ENCODE data around the gene SSTR3. TPM values are rescaled to one million over a fixed set of nuclear protein-coding genes. Genes with fewer than 3 reads are reported as not detected.

Gene SSTR3
- total and polyA plus RNA-seq, 2 donors (not counting 1 experiment from before 2014, with no cell fraction given): not detected

DNA sequence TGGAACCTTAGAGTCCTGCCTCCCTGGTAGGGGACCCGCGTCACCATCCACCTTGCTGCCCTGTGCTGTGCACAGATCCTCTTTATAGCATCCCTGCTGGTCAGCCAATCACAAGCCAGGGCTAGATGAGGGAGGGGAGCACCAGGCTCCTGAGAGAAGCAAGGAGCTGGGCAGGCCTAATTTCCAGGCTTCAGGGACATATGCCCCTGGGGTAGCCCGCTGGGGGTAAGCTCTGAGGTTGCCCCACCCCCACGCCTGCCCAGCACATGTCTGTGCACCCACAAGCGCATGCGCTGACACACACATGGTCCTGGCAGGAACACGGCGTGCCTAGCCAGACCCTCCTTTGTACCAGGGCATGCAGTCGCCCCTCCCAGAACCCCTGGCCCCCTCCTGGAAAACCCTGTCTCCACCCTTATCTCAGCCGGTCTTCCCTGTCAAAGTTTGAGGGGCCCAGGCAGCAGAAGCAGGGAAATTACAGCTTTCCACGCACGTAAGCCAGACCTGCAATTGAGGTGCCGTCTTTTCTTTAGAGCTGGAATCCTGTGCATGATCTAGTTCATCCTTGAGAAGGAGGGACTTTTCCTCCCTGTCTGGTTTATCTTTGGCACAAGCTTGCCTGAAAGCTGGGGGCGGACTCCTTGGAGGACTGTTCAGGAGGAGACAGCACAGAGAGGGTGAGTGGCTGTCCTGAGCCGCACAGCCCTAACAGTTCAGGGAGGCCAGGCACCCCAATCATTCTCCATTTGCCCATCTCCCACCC, 2.1 kb downstream of the SSTR3 start:
- H3K4me3 ChIP-seq (replicated peaks in 1 of 4; ENCODE audit: control extremely low read depth in 1 of 4, insufficient read depth in 1 of 4, low read depth in 3 of 4, low read length in 4 of 4): no peak overlapping the region
- H3K27ac ChIP-seq (ENCODE audit: insufficient read depth, low read length): no peak overlapping the region
- no peak for DNase-seq (ENCODE audit: low read depth in 2 of 2)
- H3K4me1 ChIP-seq (ENCODE audit: control insufficient read depth, extremely low read depth, insufficient read depth, low read length): peaks cover 2% of the 10 kb centered on the region
- H3K27me3 ChIP-seq (ENCODE audit: control insufficient read depth, insufficient read depth, low read length): peaks cover 27% of the 10 kb centered on the region
- no peaks in the 10 kb centered on the region for H3K9me3 ChIP-seq (ENCODE audit: control insufficient read depth, insufficient read depth, low read depth, low read length)
- TF ChIP-seq, protein P1, sequence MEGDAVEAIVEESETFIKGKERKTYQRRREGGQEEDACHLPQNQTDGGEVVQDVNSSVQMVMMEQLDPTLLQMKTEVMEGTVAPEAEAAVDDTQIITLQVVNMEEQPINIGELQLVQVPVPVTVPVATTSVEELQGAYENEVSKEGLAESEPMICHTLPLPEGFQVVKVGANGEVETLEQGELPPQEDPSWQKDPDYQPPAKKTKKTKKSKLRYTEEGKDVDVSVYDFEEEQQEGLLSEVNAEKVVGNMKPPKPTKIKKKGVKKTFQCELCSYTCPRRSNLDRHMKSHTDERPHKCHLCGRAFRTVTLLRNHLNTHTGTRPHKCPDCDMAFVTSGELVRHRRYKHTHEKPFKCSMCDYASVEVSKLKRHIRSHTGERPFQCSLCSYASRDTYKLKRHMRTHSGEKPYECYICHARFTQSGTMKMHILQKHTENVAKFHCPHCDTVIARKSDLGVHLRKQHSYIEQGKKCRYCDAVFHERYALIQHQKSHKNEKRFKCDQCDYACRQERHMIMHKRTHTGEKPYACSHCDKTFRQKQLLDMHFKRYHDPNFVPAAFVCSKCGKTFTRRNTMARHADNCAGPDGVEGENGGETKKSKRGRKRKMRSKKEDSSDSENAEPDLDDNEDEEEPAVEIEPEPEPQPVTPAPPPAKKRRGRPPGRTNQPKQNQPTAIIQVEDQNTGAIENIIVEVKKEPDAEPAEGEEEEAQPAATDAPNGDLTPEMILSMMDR (conservative IDR thresholded peaks at IDR 0.05 in 1 of 2, IDR thresholded peaks at IDR 0.05 in 1 of 2; ENCODE audit: low read depth in 1 of 2, low read length in 2 of 2): no peak
- no peak overlapping the region for H2AFZ ChIP-seq (ENCODE audit: low read length)
- H3K9ac ChIP-seq (ENCODE audit: insufficient read depth, low read length): no peak overlapping the region
- no peaks in the 10 kb centered on the region for H4K20me1 ChIP-seq (ENCODE audit: control insufficient read depth, extremely low read depth, insufficient read depth, low read length)
- H3K36me3 ChIP-seq (ENCODE audit: control insufficient read depth, insufficient read depth, low read length): no peaks in the 10 kb centered on the region
- no peak overlapping the region for H3K4me2 ChIP-seq (ENCODE audit: extremely low read depth, insufficient read depth, low read length)
- no peaks in the 10 kb centered on the region for H3K79me2 ChIP-seq (ENCODE audit: control insufficient read depth, insufficient read depth, low read length)

DNA sequence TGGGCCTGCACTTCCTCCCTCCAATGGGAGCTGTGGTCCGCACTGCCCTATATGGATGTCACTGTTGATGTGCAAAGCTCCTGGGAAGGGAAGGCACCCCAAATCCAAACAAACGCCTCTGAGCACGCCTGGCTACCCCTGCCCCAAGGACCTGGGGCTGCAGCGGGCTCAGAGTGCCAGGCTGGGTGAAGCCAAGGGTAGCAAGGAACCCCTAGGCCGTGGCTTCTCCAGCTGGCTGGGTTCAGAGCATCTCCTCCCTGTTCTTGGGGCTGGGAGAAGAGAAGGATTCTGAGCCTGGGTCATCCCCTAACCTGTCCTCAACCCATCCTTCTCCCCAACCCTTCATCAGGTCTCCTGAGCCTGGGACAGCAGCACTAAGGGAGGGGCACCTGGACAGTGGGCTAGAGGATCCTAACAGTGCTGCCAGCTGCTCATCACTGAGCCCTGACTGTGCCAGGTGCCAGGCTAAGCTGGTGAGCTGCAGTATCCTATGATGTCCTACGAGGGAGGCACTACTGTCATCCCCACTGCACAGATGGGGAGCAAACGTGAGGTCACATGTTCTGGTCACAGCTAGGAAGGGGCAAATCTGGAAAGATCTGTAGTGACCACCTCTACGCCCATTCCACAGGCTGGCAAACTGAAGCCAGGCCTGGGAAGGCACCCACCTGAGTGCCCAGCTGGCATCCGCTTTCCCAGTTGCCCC, 3.0 kb downstream of the SSTR3 start:
- TF ChIP-seq EZH2 (IDR thresholded peaks at IDR 0.05; ENCODE audit: low read length, missing control alignments): no peak
- TF ChIP-seq, protein P1 (conservative IDR thresholded peaks at IDR 0.05 in 1 of 2, IDR thresholded peaks at IDR 0.05 in 1 of 2; ENCODE audit: low read depth in 1 of 2, low read length in 2 of 2): no peak
- Histone ChIP-seq H3K4me1 (ENCODE audit: control insufficient read depth, extremely low read depth, insufficient read depth, low read length) (peaks cover 2% of the 10 kb centered on the region), H3K27me3 (ENCODE audit: control insufficient read depth, insufficient read depth, low read length) (peaks cover 27% of the 10 kb centered on the region), H4K20me1 (ENCODE audit: control insufficient read depth, extremely low read depth, insufficient read depth, low read length) (no peaks in the 10 kb centered on the region), H3K36me3 (ENCODE audit: control insufficient read depth, insufficient read depth, low read length) (no peaks in the 10 kb centered on the region), H3K79me2 (ENCODE audit: control insufficient read depth, insufficient read depth, low read length) (no peaks in the 10 kb centered on the region), H3K9me3 (ENCODE audit: control insufficient read depth, insufficient read depth, low read depth, low read length) (no peaks in the 10 kb centered on the region), H3K4me2 (ENCODE audit: extremely low read depth, insufficient read depth, low read length) (no peak overlapping the region), H3K27ac (ENCODE audit: insufficient read depth, low read length) (no peak overlapping the region), H3K9ac (ENCODE audit: insufficient read depth, low read length) (no peak overlapping the region), H2AFZ (ENCODE audit: low read length) (no peak overlapping the region), H3K4me3 (replicated peaks in 1 of 4; ENCODE audit: control extremely low read depth in 1 of 4, insufficient read depth in 1 of 4, low read depth in 3 of 4, low read length in 4 of 4) (no peak overlapping the region)
- DNase-seq (ENCODE audit: low read depth in 2 of 2): no peak

DNA sequence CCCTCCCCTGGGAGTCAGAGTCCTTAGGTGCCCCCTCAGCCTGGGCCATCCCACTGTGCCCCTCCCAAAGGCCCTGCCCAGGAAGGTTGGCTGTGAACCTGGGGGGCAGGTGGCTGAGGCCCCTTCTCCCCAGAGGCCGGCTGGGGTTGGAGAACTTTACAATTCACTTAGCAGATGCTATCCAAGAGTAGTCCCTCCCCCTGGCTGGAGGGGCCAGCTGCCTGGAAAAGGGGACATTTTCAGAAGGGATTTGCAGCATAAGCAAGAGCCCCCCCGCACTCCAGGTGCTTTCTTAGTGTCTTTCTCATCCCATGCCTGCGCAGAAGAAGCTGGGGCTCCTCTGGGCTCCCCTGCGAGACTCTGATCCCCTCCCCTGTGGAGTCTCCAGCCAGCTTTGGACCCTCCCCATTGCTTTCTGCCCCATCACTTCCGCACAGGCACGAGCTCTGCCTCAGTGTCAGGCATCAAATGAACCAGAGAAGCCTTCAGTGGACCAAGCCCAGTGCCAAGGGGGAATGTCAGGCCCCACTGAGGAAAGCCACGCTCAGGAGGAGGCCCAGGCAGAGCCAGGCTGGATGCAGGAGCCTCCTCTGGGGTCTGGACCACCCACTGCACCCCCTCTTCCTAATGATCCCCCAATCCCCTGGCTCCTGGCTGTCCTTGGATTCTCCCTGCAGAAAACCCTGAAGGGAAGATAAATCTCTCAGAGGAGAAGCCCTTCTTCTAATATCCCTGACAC, 3.7 kb downstream of the SSTR3 start:
- H3K27ac ChIP-seq (ENCODE audit: insufficient read depth, low read length): no peak overlapping the region
- H3K4me2 ChIP-seq (ENCODE audit: extremely low read depth, insufficient read depth, low read length): no peak overlapping the region
- peaks cover 24% of the 10 kb centered on the region for H3K27me3 ChIP-seq (ENCODE audit: control insufficient read depth, insufficient read depth, low read length)
- H3K4me3 ChIP-seq (replicated peaks in 1 of 4; ENCODE audit: control extremely low read depth in 1 of 4, insufficient read depth in 1 of 4, low read depth in 3 of 4, low read length in 4 of 4): no peak overlapping the region
- no peaks in the 10 kb centered on the region for H3K79me2 ChIP-seq (ENCODE audit: control insufficient read depth, insufficient read depth, low read length)
- TF ChIP-seq, protein P1 (conservative IDR thresholded peaks at IDR 0.05 in 1 of 2, IDR thresholded peaks at IDR 0.05 in 1 of 2; ENCODE audit: low read depth in 1 of 2, low read length in 2 of 2): no peak
- peaks cover 2% of the 10 kb centered on the region for H3K4me1 ChIP-seq (ENCODE audit: control insufficient read depth, extremely low read depth, insufficient read depth, low read length)
- H4K20me1 ChIP-seq (ENCODE audit: control insufficient read depth, extremely low read depth, insufficient read depth, low read length): no peaks in the 10 kb centered on the region
- no peak for DNase-seq (ENCODE audit: low read depth in 2 of 2)
- no peaks in the 10 kb centered on the region for H3K9me3 ChIP-seq (ENCODE audit: control insufficient read depth, insufficient read depth, low read depth, low read length)
- no peak overlapping the region for H3K9ac ChIP-seq (ENCODE audit: insufficient read depth, low read length)
- no peaks in the 10 kb centered on the region for H3K36me3 ChIP-seq (ENCODE audit: control insufficient read depth, insufficient read depth, low read length)
- no peak overlapping the region for H2AFZ ChIP-seq (ENCODE audit: low read length)
